SK-N-SH (cell line): Measurements from ENCODE around the gene LOC128125822.

Experiments used
- CTCF ChIA-PET: fragments of 300-600, 350-600 bp; formaldehyde crosslinking; extraction: SDS; loops from one replicate; lab custom pipeline; 2021; lab: Yijun Ruan, JAX
- POLR2A ChIA-PET: fragments of 350-600 bp; sonication (Branson Sonifier 250); formaldehyde crosslinking; extraction: SDS; loops from one replicate; lab custom pipeline; 2020; ENCODE audit warnings: antibody characterized with exemption, inconsistent platforms; lab: Yijun Ruan, JAX
- DNase-seq: peaks from one replicate; pipeline ENCODE4 v3.0.0; 2012
- H2AFZ ChIP-seq: fragments of 200-600 bp; sonication (generic); 2 replicates; pipeline ENCODE4 v1.8.1; 2016; ENCODE audit warnings: antibody characterized with exemption, mild to moderate bottlenecking, low read depth
- H3F3A ChIP-seq: fragments of 200-600 bp; sonication (generic); replicated peaks from 2 replicates; pipeline ENCODE3; 2016; ENCODE audit warnings: antibody characterized with exemption, mild to moderate bottlenecking; ENCODE audit not compliant: insufficient read depth
- H3K27ac ChIP-seq, 2 experiments: fragments of 200-500 bp in 1 of 2; fragments of 200-600 bp in 1 of 2; sonication (Bioruptor generic) in 1 of 2; sonication (generic), shearing (Covaris generic) in 1 of 2; 2 replicates each; pipeline versions ENCODE4 v1.5.1 to v1.6.1; 2014 to 2016; ENCODE audit warnings: low read depth in 2 of 2, inconsistent platforms in 1 of 2, low read length in 1 of 2, mild to moderate bottlenecking in 1 of 2, mixed read lengths in 1 of 2
- H3K27me3 ChIP-seq: fragments of 200-600 bp; sonication (generic), shearing (Covaris generic); 2 replicates; pipeline ENCODE4 v1.6.1; 2016; ENCODE audit warnings: mixed run types; ENCODE audit not compliant: insufficient read depth
- H3K36me3 ChIP-seq, 2 experiments: fragments of 200-500 bp in 1 of 2; fragments of 200-600 bp in 1 of 2; sonication (Bioruptor generic) in 1 of 2; sonication (generic) in 1 of 2; replicated peaks in 1 of 2; 2 replicates each; pipeline versions ENCODE3 to v1.5.1; 2014 to 2016; ENCODE audit warnings: low read length in 1 of 2, mild to moderate bottlenecking in 1 of 2; ENCODE audit not compliant: insufficient read depth in 2 of 2, control insufficient read depth in 1 of 2
- H3K4me1 ChIP-seq, 2 experiments: fragments of 200-500 bp in 1 of 2; fragments of 200-600 bp in 1 of 2; sonication (Bioruptor generic) in 1 of 2; sonication (generic), shearing (Covaris generic) in 1 of 2; 2 replicates each; pipeline versions ENCODE4 v1.5.1 to v1.6.1; 2014 to 2016; ENCODE audit warnings: low read depth in 1 of 2, low read length in 1 of 2, mixed run types in 1 of 2; ENCODE audit not compliant: insufficient read depth in 2 of 2, control insufficient read depth in 1 of 2
- H3K4me2 ChIP-seq: fragments of 200-600 bp; sonication (generic), shearing (Covaris generic); 2 replicates; pipeline ENCODE4 v1.6.1; 2017; ENCODE audit warnings: mixed run types
- H3K4me3 ChIP-seq, 2 experiments: fragments of 200-500 bp in 1 of 2; fragments of 200-600 bp in 1 of 2; sonication (Bioruptor generic) in 1 of 2; sonication (generic), shearing (Covaris generic) in 1 of 2; 2 replicates each; pipeline versions ENCODE4 v1.5.1 to v1.8.1; 2014 to 2016; ENCODE audit warnings: low read depth in 2 of 2, inconsistent platforms in 1 of 2, low read length in 1 of 2, mild to moderate bottlenecking in 1 of 2, mixed read lengths in 1 of 2, moderate library complexity in 1 of 2
- H3K79me2 ChIP-seq: fragments of 200-600 bp; sonication (generic); 2 replicates; pipeline ENCODE4 v1.8.1; 2017; ENCODE audit warnings: mild to moderate bottlenecking; ENCODE audit not compliant: insufficient read depth
- H3K9ac ChIP-seq: fragments of 200-600 bp; sonication (generic); 2 replicates; pipeline ENCODE4 v1.6.1; 2017; ENCODE audit warnings: mixed run types
- H3K9me2 ChIP-seq: fragments of 200-600 bp; sonication (generic); 2 replicates; pipeline ENCODE4 v1.6.1; 2017; ENCODE audit warnings: mixed run types
- H3K9me3 ChIP-seq: fragments of 200-600 bp; sonication (generic); 2 replicates; pipeline ENCODE4 v1.6.1; 2017; ENCODE audit warnings: mixed run types, mild to moderate bottlenecking, moderate library complexity
- H4K20me1 ChIP-seq: fragments of 200-600 bp; sonication (generic); 2 replicates; pipeline ENCODE4 v1.6.1; 2017; ENCODE audit warnings: mild to moderate bottlenecking, mixed run types; ENCODE audit not compliant: insufficient read depth
- EP300 ChIP-seq, 2 experiments: IDR thresholded peaks; 2 replicates each; pipeline versions ENCODE4 v1.4.0 to v1.6.1; 2012; ENCODE audit warnings: borderline replicate concordance in 1 of 2, low read depth in 1 of 2, low read length in 1 of 2
- EZH2phosphoT487 ChIP-seq: fragments of 200-600 bp; sonication (generic); IDR thresholded peaks from 2 replicates; pipeline ENCODE4 v1.6.1; 2017; ENCODE audit warnings: low read depth, mixed run types, mild to moderate bottlenecking, antibody characterized with exemption, moderate library complexity, borderline replicate concordance
- FOXJ3 ChIP-seq: sonication (generic); formaldehyde crosslinking; IDR thresholded peaks from 2 replicates; pipeline ENCODE4 v1.5.1; 2020; ENCODE audit warnings: mild to moderate bottlenecking, missing genetic modification reagents
- FOXM1 ChIP-seq: IDR thresholded peaks from 2 replicates; pipeline ENCODE4 v1.4.0; 2012; ENCODE audit warnings: low read depth, mild to moderate bottlenecking
- JUND ChIP-seq: IDR thresholded peaks from 2 replicates; pipeline ENCODE4 v1.4.0; 2012
- MAX ChIP-seq: IDR thresholded peaks from 2 replicates; pipeline ENCODE4 v1.4.0; 2012; ENCODE audit warnings: low read depth
- MEF2A ChIP-seq: IDR thresholded peaks from 2 replicates; pipeline ENCODE4 v1.4.0; 2012; ENCODE audit warnings: low read depth, borderline replicate concordance
- POLR2AphosphoS5 ChIP-seq: IDR thresholded peaks from 2 replicates; pipeline ENCODE4 v1.6.1; 2012; ENCODE audit warnings: low read depth, low read length
- RFX5 ChIP-seq: IDR thresholded peaks from 2 replicates; pipeline ENCODE4 v1.6.1; 2012; ENCODE audit warnings: mild to moderate bottlenecking, improper control_type of control experiment, low read length
- SIN3A ChIP-seq: IDR thresholded peaks from 2 replicates; pipeline ENCODE4 v1.6.1; 2012; ENCODE audit warnings: low read depth, mild to moderate bottlenecking, low read length, moderate library complexity, borderline replicate concordance
- TCF12 ChIP-seq: IDR thresholded peaks from 2 replicates; pipeline ENCODE4 v1.4.0; 2012
- TEAD4 ChIP-seq: IDR thresholded peaks from 2 replicates; pipeline ENCODE4 v1.4.0; 2012; ENCODE audit warnings: mild to moderate bottlenecking, borderline replicate concordance; ENCODE audit not compliant: insufficient read depth
- ZBTB33 ChIP-seq: IDR thresholded peaks from 2 replicates; pipeline ENCODE4 v1.4.0; 2012; ENCODE audit warnings: low read depth, borderline replicate concordance
- WGBS: methylation state at CpG from one replicate; pipeline ENCODE4 v1.1.6; 2017; ENCODE audit warnings: low lambda C conversion rate; 5-methylcytosine and 5-hydroxymethylcytosine counted together
- TF ChIP-seq, protein P1 (sequence below): IDR thresholded peaks from 2 replicates; pipeline ENCODE4 v1.6.1; 2012; ENCODE audit warnings: mild to moderate bottlenecking, low read depth, low read length, moderate library complexity

The LOC128125822 gene

GRCh38 chr6:63546697-63547096 lies 25.6 kb upstream of the LOC128125822 start:
- no peaks in the 10 kb centered on the region for H3K36me3 ChIP-seq
- no peaks in the 10 kb centered on the region for H3K27me3 ChIP-seq
- H3K27ac ChIP-seq: no peak overlapping the region
- 92% methylated on average over 1 of the region's 1 CpG for WGBS
- H4K20me1 ChIP-seq: no peaks in the 10 kb centered on the region
- no peak overlapping the region for H3K9ac ChIP-seq
- no peaks in the 10 kb centered on the region for H3K79me2 ChIP-seq
- no peaks in the 10 kb centered on the region for H3K4me1 ChIP-seq
- POLR2A ChIA-PET: no interaction called here
- CTCF ChIA-PET: no interaction called here
- no peak overlapping the region for H3K4me3 ChIP-seq
- no peak for TF ChIP-seq EP300 (IDR thresholded peaks at IDR 0.05; ENCODE audit: borderline replicate concordance in 1 of 2, low read depth in 1 of 2, low read length in 1 of 2)
- no peak for TF ChIP-seq FOXM1
- TF ChIP-seq TEAD4: no peak
- no peak for TF ChIP-seq MAX
- TF ChIP-seq TCF12: no peak
- no peak for TF ChIP-seq SIN3A
- TF ChIP-seq ZBTB33: no peak
- TF ChIP-seq, protein P1, sequence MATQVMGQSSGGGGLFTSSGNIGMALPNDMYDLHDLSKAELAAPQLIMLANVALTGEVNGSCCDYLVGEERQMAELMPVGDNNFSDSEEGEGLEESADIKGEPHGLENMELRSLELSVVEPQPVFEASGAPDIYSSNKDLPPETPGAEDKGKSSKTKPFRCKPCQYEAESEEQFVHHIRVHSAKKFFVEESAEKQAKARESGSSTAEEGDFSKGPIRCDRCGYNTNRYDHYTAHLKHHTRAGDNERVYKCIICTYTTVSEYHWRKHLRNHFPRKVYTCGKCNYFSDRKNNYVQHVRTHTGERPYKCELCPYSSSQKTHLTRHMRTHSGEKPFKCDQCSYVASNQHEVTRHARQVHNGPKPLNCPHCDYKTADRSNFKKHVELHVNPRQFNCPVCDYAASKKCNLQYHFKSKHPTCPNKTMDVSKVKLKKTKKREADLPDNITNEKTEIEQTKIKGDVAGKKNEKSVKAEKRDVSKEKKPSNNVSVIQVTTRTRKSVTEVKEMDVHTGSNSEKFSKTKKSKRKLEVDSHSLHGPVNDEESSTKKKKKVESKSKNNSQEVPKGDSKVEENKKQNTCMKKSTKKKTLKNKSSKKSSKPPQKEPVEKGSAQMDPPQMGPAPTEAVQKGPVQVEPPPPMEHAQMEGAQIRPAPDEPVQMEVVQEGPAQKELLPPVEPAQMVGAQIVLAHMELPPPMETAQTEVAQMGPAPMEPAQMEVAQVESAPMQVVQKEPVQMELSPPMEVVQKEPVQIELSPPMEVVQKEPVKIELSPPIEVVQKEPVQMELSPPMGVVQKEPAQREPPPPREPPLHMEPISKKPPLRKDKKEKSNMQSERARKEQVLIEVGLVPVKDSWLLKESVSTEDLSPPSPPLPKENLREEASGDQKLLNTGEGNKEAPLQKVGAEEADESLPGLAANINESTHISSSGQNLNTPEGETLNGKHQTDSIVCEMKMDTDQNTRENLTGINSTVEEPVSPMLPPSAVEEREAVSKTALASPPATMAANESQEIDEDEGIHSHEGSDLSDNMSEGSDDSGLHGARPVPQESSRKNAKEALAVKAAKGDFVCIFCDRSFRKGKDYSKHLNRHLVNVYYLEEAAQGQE: no peak
- no peak for TF ChIP-seq EZH2phosphoT487
- no peak for TF ChIP-seq POLR2AphosphoS5
- no peak for TF ChIP-seq JUND
- TF ChIP-seq FOXJ3: no peak
- no peak for TF ChIP-seq RFX5
- no peak for TF ChIP-seq MEF2A
- H3K9me2 ChIP-seq: no peaks in the 10 kb centered on the region
- H3F3A ChIP-seq: no peaks in the 10 kb centered on the region
- H2AFZ ChIP-seq: no peak overlapping the region
- H3K4me2 ChIP-seq: no peak overlapping the region
- H3K9me3 ChIP-seq: no peaks in the 10 kb centered on the region
- no peak for DNase-seq
